Measurements from ENCODE around the gene ARL2. TPM values are rescaled to one million over a fixed set of nuclear protein-coding genes. Genes with fewer than 3 reads are reported as not detected.
A peak's percentile ranks its signal among the peaks of the same experiment; 100 is the strongest.

The ARL2 gene
- total and polyA plus RNA-seq, 2 donors: 42.8 to 52.0 TPM

GRCh38 chr11:65047581-65048422 lies 33.8 kb downstream of the ARL2 start:
- Histone ChIP-seq H3K4me3 (ENCODE audit: low read length in 2 of 2) (peak overlapping the region in 1 of 2 donors; percentile 29), H3K27me3 (ENCODE audit: control insufficient read depth in 2 of 2, insufficient read depth in 1 of 2, low read length in 1 of 2) (peaks cover 0 to 16% of the 10 kb centered on the region in 2 donors), H3K9me3 (ENCODE audit: control insufficient read depth in 2 of 2, insufficient read depth in 1 of 2, low read length in 1 of 2) (no peaks in the 10 kb centered on the region), H3K36me3 (ENCODE audit: control insufficient read depth in 2 of 2, insufficient read depth in 2 of 2, low read length in 1 of 2) (peaks cover 29 to 32% of the 10 kb centered on the region in 2 donors), H3K27ac (ENCODE audit: low read depth in 1 of 2, low read length in 1 of 2) (no peak overlapping the region), H3K4me1 (ENCODE audit: control insufficient read depth in 2 of 2, insufficient read depth in 2 of 2, low read length in 2 of 2) (peaks cover 0 to 10% of the 10 kb centered on the region in 2 donors)
- 32% methylated on average over 56 of the region's 56 CpGs for WGBS
- DNase-seq (ENCODE audit: low read depth in 6 of 9, low spot score in 9 of 9): no peak

GRCh38 chr11:65051398-65051858 lies 37.5 kb downstream of the ARL2 start:
- DNase-seq (ENCODE audit: low read depth in 6 of 9, low spot score in 9 of 9): no peak
- Histone ChIP-seq H3K9me3 (ENCODE audit: control insufficient read depth in 2 of 2, insufficient read depth in 1 of 2, low read length in 1 of 2) (no peaks in the 10 kb centered on the region), H3K27me3 (ENCODE audit: control insufficient read depth in 2 of 2, insufficient read depth in 1 of 2, low read length in 1 of 2) (peaks cover 0 to 16% of the 10 kb centered on the region in 2 donors), H3K27ac (ENCODE audit: low read depth in 1 of 2, low read length in 1 of 2) (no peak overlapping the region), H3K4me3 (ENCODE audit: low read length in 2 of 2) (no peak overlapping the region), H3K4me1 (ENCODE audit: control insufficient read depth in 2 of 2, insufficient read depth in 2 of 2, low read length in 2 of 2) (peaks cover 7 to 19% of the 10 kb centered on the region in 2 donors), H3K36me3 (ENCODE audit: control insufficient read depth in 2 of 2, insufficient read depth in 2 of 2, low read length in 1 of 2) (peaks cover 2% of the 10 kb centered on the region in 2 donors)
- 97% methylated on average over 9 of the region's 9 CpGs for WGBS

GRCh38 chr11:65053827-65054508 lies 40.0 kb downstream of the ARL2 start:
- DNase-seq (ENCODE audit: low read depth in 6 of 9, low spot score in 9 of 9): peak in 5 of 9 donors; percentile 34 to 67 (median 49)
- peaks cover 7 to 15% of the 10 kb centered on the region in 2 donors for H3K4me1 ChIP-seq (ENCODE audit: control insufficient read depth in 2 of 2, insufficient read depth in 2 of 2, low read length in 2 of 2)
- 10% methylated on average over 8 of the region's 8 CpGs for WGBS
- no peaks in the 10 kb centered on the region for H3K27me3 ChIP-seq (ENCODE audit: control insufficient read depth in 2 of 2, insufficient read depth in 1 of 2, low read length in 1 of 2)
- H3K9me3 ChIP-seq (ENCODE audit: control insufficient read depth in 2 of 2, insufficient read depth in 1 of 2, low read length in 1 of 2): no peaks in the 10 kb centered on the region
- no peaks in the 10 kb centered on the region for H3K36me3 ChIP-seq (ENCODE audit: control insufficient read depth in 2 of 2, insufficient read depth in 2 of 2, low read length in 1 of 2)
- H3K27ac ChIP-seq (ENCODE audit: low read depth in 1 of 2, low read length in 1 of 2): no peak overlapping the region
- no peak overlapping the region for H3K4me3 ChIP-seq (ENCODE audit: low read length in 2 of 2)

DNA sequence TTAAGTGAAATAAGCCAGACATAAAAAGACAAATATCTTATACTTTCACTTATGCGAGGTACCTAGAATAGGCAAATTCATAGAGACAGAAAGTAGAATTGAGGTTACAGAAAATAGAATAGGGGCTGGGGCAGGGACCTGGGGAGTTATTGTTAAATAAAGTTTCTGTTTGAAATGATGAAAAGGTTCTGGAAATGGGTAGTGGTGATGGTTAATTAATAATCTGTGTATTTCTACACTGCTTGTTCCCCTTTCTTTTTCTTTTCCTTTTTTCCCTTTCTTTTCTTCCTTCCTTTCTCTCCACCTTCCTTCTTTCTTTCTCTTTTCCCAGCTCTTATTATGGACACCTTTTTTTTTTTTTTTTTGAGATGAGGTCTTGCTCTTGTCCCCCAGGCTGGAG lies 41.6 kb downstream of the ARL2 start:
- Histone ChIP-seq H3K27ac (ENCODE audit: low read depth in 1 of 2, low read length in 1 of 2) (no peak overlapping the region), H3K4me1 (ENCODE audit: control insufficient read depth in 2 of 2, insufficient read depth in 2 of 2, low read length in 2 of 2) (peaks cover 7 to 21% of the 10 kb centered on the region in 2 donors), H3K4me3 (ENCODE audit: low read length in 2 of 2) (no peak overlapping the region), H3K27me3 (ENCODE audit: control insufficient read depth in 2 of 2, insufficient read depth in 1 of 2, low read length in 1 of 2) (no peaks in the 10 kb centered on the region), H3K36me3 (ENCODE audit: control insufficient read depth in 2 of 2, insufficient read depth in 2 of 2, low read length in 1 of 2) (no peaks in the 10 kb centered on the region), H3K9me3 (ENCODE audit: control insufficient read depth in 2 of 2, insufficient read depth in 1 of 2, low read length in 1 of 2) (no peaks in the 10 kb centered on the region)
- no peak for DNase-seq (ENCODE audit: low read depth in 6 of 9, low spot score in 9 of 9)
- 93% methylated on average over 1 of the region's 1 CpG for WGBS

DNA sequence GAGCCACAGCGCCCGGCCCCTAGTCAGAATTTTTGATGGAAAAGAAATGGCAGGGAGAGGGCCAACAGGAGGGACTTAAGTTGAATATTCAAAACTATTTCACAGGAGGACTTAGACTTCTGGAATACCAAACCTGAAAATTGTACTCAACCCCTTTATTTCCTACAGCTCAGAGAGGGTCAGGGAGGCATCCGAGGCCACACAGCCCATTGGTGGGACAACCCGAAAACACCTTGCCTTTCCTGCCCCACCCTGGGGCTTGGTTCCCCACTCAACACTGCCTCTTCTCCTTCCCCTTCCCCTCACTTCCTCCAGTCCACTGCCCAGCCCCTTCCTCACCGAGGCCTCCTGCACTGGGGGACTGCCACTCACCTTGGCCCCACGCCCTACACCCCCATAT lies 43.0 kb downstream of the ARL2 start:
- no peaks in the 10 kb centered on the region for H3K9me3 ChIP-seq (ENCODE audit: control insufficient read depth in 2 of 2, insufficient read depth in 1 of 2, low read length in 1 of 2)
- no peaks in the 10 kb centered on the region for H3K27me3 ChIP-seq (ENCODE audit: control insufficient read depth in 2 of 2, insufficient read depth in 1 of 2, low read length in 1 of 2)
- H3K4me1 ChIP-seq (ENCODE audit: control insufficient read depth in 2 of 2, insufficient read depth in 2 of 2, low read length in 2 of 2): peaks cover 7 to 27% of the 10 kb centered on the region in 2 donors
- no peak overlapping the region for H3K27ac ChIP-seq (ENCODE audit: low read depth in 1 of 2, low read length in 1 of 2)
- no peaks in the 10 kb centered on the region for H3K36me3 ChIP-seq (ENCODE audit: control insufficient read depth in 2 of 2, insufficient read depth in 2 of 2, low read length in 1 of 2)
- DNase-seq (ENCODE audit: low read depth in 6 of 9, low spot score in 9 of 9): no peak
- 97% methylated on average over 6 of the region's 6 CpGs for WGBS
- H3K4me3 ChIP-seq (ENCODE audit: low read length in 2 of 2): no peak overlapping the region

DNA sequence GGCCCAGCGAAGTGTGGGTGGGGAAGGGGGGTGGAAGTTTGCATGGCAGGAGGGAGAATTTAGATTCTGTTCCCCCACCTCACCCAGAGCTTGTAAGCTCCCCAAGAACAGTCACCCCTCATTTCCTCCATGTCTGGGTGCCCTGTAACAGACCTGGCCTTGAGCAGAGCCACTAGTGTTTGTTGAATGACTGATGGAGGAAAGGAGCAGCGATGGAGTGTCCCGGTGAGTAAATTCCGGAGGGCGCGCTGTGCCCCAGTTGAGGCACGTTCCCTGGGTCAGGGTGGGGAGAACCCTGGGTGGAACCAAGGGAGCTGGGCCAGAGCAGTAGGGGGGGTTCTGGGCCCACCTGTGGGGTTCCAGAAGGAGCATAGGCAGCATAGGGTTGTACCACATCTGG lies 43.6 kb downstream of the ARL2 start:
- 97% methylated on average over 7 of the region's 7 CpGs for WGBS
- no peak overlapping the region for H3K4me3 ChIP-seq (ENCODE audit: low read length in 2 of 2)
- no peaks in the 10 kb centered on the region for H3K36me3 ChIP-seq (ENCODE audit: control insufficient read depth in 2 of 2, insufficient read depth in 2 of 2, low read length in 1 of 2)

GRCh38 chr11:65058012-65058411 lies 44.1 kb downstream of the ARL2 start:
- Histone ChIP-seq H3K27ac (ENCODE audit: low read depth in 1 of 2, low read length in 1 of 2) (no peak overlapping the region), H3K9me3 (ENCODE audit: control insufficient read depth in 2 of 2, insufficient read depth in 1 of 2, low read length in 1 of 2) (no peaks in the 10 kb centered on the region), H3K36me3 (ENCODE audit: control insufficient read depth in 2 of 2, insufficient read depth in 2 of 2, low read length in 1 of 2) (no peaks in the 10 kb centered on the region), H3K4me3 (ENCODE audit: low read length in 2 of 2) (no peak overlapping the region), H3K27me3 (ENCODE audit: control insufficient read depth in 2 of 2, insufficient read depth in 1 of 2, low read length in 1 of 2) (no peaks in the 10 kb centered on the region), H3K4me1 (ENCODE audit: control insufficient read depth in 2 of 2, insufficient read depth in 2 of 2, low read length in 2 of 2) (peaks cover 7 to 27% of the 10 kb centered on the region in 2 donors)
- DNase-seq (ENCODE audit: low read depth in 6 of 9, low spot score in 9 of 9): no peak
- 97% methylated on average over 13 of the region's 13 CpGs for WGBS

More for the DNA sequence above, 43.6 kb downstream of the ARL2 start:
- Histone ChIP-seq H3K4me1 (ENCODE audit: control insufficient read depth in 2 of 2, insufficient read depth in 2 of 2, low read length in 2 of 2) (peaks cover 7 to 27% of the 10 kb centered on the region in 2 donors), H3K27me3 (ENCODE audit: control insufficient read depth in 2 of 2, insufficient read depth in 1 of 2, low read length in 1 of 2) (no peaks in the 10 kb centered on the region), H3K27ac (ENCODE audit: low read depth in 1 of 2, low read length in 1 of 2) (no peak overlapping the region), H3K9me3 (ENCODE audit: control insufficient read depth in 2 of 2, insufficient read depth in 1 of 2, low read length in 1 of 2) (no peaks in the 10 kb centered on the region)
- no peak for DNase-seq (ENCODE audit: low read depth in 6 of 9, low spot score in 9 of 9)

DNA sequence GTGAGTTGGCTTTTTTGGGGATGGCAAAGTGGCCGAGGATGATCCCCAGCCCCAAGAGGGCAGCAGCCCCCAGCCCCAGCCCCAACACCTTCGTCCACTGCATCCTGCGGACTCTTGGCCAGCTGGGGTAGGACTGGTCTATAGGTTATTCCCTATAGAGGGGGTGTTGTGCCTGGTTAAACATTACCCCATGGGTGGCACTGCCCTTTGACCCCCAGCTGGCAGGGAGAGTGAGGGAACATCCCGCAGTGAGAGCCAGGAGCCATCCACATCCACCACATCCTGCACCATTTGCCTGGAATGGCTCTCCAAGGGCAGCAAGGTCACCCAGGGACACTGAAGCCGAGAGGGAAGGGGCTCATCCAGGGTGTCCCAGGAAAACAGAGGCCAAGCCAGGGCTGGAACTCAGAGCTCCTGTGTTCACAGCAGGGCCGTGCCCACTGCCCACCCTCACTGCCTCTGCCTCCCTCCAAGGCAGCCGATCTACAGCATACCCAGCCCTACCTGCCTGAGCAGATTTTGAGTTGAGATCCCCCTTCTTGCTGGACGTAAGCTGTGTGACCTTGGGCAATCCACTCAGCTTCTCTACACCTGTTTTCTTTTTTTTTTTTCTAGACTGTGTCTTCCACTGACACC lies 44.6 kb downstream of the ARL2 start, which contains the start of gene NAALADL1:
NAALADL1 (minus strand) TSS at position 135 of the 636 bp plus-strand sequence; CDS start at position 103, 32 bp downstream.
- Histone ChIP-seq H3K9me3 (ENCODE audit: control insufficient read depth in 2 of 2, insufficient read depth in 1 of 2, low read length in 1 of 2) (no peaks in the 10 kb centered on the region), H3K27ac (ENCODE audit: low read depth in 1 of 2, low read length in 1 of 2) (no peak within 1 kb of the TSS), H3K27me3 (ENCODE audit: control insufficient read depth in 2 of 2, insufficient read depth in 1 of 2, low read length in 1 of 2) (no peaks in the 10 kb centered on the region), H3K4me1 (ENCODE audit: control insufficient read depth in 2 of 2, insufficient read depth in 2 of 2, low read length in 2 of 2) (peaks cover 7 to 24% of the 10 kb centered on the region in 2 donors), H3K36me3 (ENCODE audit: control insufficient read depth in 2 of 2, insufficient read depth in 2 of 2, low read length in 1 of 2) (no peaks in the 10 kb centered on the region), H3K4me3 (ENCODE audit: low read length in 2 of 2) (no peak within 1 kb of the TSS)
- no peak for DNase-seq (ENCODE audit: low read depth in 6 of 9, low spot score in 9 of 9)
- WGBS: 96% methylated on average over 8 of the region's 8 CpGs
